GM18508 (cell line): ENCODE measurements around the gene IL1RL1.
A peak's percentile ranks its signal among the peaks of the same experiment; 100 is the strongest.

Experiments used
- ATAC-seq: cut with Tn5 transposase; IDR thresholded peaks from one replicate; pipeline ENCODE4 v1.9.1; 2021; ENCODE audit warnings: moderate number of reproducible peaks; ENCODE audit not compliant: insufficient read depth, unreplicated experiment

IL1RL1 gene

GRCh38 chr2:102331311-102331980, 20.1 kb downstream of the IL1RL1 start:
- ATAC-seq = no peak

DNA sequence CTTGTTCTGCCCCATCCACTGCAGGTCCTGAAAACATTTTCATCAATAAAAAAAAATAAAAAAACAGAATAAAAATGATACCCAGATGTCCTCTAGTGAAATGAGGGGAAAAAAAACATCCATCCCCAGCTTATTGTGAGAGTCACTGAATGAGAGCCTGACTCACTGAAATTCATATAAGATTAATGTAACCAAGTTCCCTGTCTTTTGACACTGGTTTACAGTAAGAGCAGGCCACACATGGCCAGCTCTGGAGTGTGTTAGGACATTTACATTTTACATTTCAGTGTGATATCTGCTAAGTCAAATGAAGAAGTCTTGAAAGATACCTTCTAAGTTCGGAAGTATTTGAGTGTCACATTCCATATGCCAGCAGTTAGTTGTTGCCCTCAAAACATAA, 23.1 kb downstream of the IL1RL1 start:
- no peak for ATAC-seq

DNA sequence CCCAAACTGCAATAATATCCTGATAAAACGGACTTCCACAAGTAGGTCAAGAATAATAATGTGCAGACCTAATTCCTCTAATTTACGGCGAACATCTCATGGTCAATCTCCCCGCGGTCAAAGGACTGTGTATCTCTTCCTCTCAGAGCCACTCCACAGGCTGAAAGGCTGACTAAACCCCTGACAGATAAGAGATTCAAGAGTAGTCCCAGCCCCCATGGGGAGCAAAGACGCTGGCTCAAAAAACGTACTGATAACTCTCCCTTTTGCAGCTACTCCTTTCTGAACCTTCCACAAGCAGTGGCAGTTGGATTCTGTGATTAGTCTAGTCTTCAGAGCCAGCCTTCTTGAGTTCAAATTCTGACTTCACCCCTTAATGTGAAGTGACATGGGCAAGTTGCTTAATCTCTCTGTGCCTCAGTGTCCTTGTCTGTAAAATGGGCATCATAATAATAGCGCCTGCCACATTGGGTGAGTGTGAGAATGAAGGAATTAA, 24.6 kb downstream of the IL1RL1 start:
- no peak for ATAC-seq

- ATAC-seq = no peak
Measured at GRCh38 chr2:102336502-102336945, 25.2 kb downstream of the IL1RL1 start.

GRCh38 chr2:102337012-102337411, 25.6 kb downstream of the IL1RL1 start:
- no peak for ATAC-seq

- ATAC-seq = no peak
Measured at GRCh38 chr2:102337481-102338386, 26.4 kb downstream of the IL1RL1 start.

DNA sequence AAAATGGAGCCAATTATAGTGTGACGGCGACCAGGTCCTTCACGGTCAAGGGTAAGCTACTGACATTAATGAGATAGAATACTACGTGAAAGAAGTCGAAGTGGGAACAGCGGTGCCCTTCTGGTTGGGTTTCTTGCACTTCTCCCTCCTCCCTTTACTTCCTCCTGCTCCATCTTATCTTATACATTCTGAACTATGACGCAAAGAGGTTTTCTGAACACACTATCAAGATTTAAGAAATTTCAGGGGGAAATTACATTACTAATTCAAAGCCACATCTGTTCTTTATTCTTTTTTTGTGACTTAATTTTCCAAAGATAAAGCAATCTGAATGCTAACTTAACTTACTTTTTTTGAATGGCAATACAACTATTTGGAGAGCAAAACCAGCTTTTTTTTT, 29.4 kb downstream of the IL1RL1 start:
- ATAC-seq = no peak

DNA sequence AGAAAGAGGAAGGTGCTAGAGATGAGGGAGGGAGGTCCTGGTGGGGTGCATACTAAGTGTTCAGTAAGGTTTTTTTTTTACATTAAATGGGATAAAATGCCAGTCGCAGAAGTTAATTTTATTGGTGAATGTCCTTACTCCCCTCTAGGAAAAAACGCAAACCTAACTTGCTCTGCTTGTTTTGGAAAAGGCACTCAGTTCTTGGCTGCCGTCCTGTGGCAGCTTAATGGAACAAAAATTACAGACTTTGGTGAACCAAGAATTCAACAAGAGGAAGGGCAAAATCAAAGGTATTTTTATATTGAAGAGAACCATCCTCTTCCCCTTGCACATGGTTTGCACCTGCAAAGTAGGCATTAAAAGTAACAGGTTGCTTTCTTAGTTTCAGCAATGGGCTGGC, 31.5 kb downstream of the IL1RL1 start:
- ATAC-seq = no peak

DNA sequence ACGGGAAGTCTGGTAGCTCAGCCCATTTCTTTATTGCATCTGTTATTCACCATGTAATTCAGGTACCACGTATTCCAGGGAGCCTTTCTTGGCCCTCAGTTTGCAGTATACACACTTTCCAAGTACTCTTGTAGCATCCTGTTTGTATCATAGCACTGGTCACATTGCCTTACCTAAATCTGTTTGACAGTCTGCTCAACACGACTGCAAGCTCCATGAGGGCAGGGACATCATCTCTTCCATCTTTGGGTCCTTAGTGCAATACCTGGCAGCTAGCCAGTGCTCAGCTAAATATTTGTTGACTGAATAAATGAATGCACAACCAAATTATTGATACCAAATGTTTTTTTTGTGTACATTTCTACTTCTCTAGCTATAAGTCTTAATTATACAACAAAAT, 33.0 kb downstream of the IL1RL1 start:
- no peak for ATAC-seq

DNA sequence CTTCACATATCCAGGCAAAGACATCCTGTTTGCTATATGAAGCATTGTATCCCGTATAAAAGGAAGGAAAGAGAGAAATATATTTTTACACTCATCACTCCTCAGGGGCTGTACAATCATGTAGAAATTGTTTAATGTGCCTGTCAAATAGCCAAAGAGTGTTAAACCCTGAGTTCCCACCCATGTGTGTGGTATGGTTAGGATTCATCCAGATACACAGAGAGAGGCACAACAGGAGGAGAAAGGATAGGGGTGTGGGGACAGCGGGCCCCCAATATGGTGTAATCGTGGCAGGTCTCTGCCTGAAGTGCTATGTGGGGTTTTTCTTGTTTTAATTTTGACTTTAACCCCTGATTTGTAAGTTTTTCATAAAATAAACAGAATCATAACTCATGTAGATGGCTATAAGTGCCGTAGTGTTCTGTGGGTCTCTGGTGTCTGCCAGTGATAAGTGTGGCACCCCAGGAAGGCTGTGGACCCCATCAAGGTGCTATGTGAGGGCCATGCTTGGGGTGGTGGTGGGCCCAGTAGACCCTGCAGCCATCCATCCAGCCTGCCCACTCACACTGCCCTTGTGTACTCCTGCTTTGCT, 34.1 kb downstream of the IL1RL1 start:
- ATAC-seq = no peak

GRCh38 chr2:102346381-102347130, 35.2 kb downstream of the IL1RL1 start:
- ATAC-seq = no peak

DNA sequence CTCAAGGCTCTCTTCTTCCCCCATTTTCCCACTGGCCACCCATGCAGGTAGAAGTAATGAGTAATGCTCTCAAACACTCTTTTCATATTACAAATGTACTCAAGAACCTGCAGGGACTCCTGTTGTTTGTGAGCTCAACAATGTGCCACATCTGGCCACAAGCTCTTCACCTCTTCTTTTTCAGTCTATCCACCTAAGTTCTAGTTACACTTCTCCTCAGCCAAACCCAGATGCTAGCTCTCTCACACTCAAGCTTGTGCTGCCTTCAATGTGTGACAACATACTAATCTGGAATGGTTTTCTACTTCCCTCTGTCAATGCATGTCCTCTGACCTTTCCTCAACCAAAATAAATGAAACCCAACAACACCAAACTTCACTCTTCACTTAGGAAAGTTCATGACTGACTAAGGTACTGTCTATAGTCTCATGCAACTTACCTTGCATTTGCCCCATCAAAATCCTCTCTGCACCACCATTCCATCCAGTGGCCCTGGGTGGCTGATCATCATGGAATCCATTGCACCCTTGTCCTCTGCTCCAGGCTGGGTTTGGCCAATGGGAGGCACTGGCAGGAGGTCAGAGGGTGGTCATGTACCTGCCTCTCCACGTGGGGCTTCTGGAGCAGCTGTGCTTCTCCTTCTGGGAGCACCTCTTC, 38.9 kb downstream of the IL1RL1 start:
- no peak for ATAC-seq

- peak; percentile 64 for ATAC-seq
Measured at GRCh38 chr2:102355526-102356380, 44.4 kb downstream of the IL1RL1 start, which contains the start of gene IL18R1. Gene IL18R1, plus strand, starts transcription at chr2:102355796. Its CDS starts 6,865 bp downstream, at chr2:102362661.

DNA sequence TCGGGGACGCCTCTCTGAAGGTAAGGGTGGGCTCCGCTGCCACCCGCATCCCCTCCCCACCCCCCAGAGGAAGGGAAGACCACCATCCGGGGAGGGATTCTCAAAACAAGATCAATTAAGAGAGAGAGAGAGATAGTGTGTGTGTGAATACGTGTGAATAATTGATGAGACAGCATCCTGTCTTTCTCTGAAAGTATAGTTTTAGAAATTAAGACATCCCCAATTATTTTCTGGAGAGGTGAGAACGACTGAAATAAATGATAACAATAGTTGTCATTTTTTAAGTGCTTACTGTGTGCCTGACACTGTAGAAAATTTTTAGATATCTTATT, 45.0 kb downstream of the IL1RL1 start:
- no peak for ATAC-seq

DNA sequence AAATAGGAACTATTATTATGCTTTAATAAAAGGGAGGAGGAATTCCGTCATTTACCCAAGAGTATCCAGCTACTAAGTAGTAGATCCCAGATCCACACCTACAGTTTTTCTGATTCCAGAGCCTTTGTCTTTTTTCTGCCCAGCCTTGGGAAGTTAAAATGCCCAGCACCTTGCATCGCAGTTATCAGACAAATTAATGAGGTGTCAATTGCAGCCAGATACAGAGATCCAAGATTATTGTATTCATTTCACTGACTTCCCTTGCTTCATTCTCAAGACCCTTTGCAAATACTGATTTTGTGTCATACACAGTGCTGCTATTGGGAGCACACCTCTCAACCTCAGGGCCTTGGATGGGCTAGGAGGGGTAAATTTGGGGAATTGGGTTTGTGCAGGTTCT, 45.4 kb downstream of the IL1RL1 start:
- no peak for ATAC-seq

DNA sequence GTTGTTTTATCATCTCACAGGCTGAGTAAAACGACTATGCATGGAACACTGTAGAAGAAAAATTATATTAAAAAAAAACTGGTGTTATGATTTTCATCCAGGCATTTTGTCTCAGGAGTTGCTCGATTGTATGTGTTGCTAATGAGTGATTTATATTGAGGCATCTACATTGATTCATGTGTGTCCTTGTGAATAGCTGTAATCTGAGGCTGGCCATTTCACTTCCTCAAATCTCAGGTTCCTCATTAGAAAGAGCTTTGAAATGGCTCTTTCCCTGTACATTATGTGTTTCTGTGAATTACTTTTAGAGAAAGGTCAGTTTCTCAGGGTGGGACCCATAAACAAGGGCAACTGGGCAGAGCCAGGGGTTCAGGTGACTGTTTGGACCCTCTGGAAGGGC, 46.6 kb downstream of the IL1RL1 start:
- ATAC-seq = no peak

- no peak for ATAC-seq
Measured at GRCh38 chr2:102358496-102358895, 47.1 kb downstream of the IL1RL1 start.

- no peak for ATAC-seq
Measured at GRCh38 chr2:102359527-102359926, 48.2 kb downstream of the IL1RL1 start.

DNA sequence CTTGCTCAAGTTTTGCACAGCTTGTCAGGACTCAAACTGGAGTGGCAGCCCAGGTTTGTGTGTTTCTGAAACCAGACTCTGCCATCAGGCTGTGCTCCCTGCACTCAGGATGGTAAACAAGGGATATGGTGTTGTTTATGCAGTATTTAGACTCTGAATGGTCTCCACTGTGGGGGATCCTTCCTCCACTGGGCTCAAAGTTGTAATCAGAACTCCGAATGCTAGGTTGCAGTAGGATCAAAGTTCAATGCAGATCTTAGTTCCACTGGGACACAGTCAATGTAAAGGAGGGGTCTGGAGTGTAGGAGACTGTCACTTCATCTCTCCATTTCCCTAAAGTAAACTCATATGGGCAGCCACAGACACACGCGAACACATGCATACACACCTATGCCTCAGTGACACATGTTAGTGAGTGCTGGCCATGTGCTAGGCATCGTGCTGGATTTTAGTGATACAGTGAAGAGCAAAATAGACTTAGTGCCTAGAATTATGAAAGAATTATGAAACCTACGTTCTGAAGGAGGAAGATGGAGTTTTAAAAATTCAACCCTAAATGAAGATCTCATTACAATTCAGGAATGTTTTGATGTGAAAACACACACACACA, 50.4 kb downstream of the IL1RL1 start:
- ATAC-seq = no peak
